Parathyroid adenoma (tissue), 2 donors: ENCODE results near the gene BDH2.

ENCODE experiments used
- H2AFZ ChIP-seq: fragments of 300-600 bp; sonication (generic); one replicate; pipeline ENCODE4 v1.7.0; 2017; ENCODE audit warnings: antibody characterized with exemption, mild to moderate bottlenecking
- H3K27ac ChIP-seq: fragments of 300-600 bp; sonication (generic); one replicate; pipeline ENCODE4 v1.7.0; 2017
- H3K27me3 ChIP-seq: fragments of 300-600 bp; sonication (generic); one replicate; pipeline ENCODE4 v1.7.0; 2017; ENCODE audit warnings: low read length; ENCODE audit not compliant: control insufficient read depth, insufficient read depth
- H3K36me3 ChIP-seq: fragments of 300-600 bp; sonication (generic); one replicate; pipeline ENCODE4 v1.7.0; 2017; ENCODE audit warnings: low read length; ENCODE audit not compliant: control insufficient read depth, insufficient read depth
- H3K4me1 ChIP-seq: fragments of 300-600 bp; sonication (generic); one replicate; pipeline ENCODE4 v1.7.0; 2017; ENCODE audit warnings: control low read depth
- H3K4me2 ChIP-seq: fragments of 300-600 bp; sonication (generic); one replicate; pipeline ENCODE4 v1.7.0; 2017; ENCODE audit warnings: low read length
- H3K4me3 ChIP-seq: fragments of 300-600 bp; sonication (generic); one replicate; pipeline ENCODE4 v1.7.0; 2017; ENCODE audit warnings: low read depth, low read length
- H3K79me2 ChIP-seq: fragments of 300-600 bp; sonication (generic); one replicate; pipeline ENCODE4 v1.7.0; 2017; ENCODE audit warnings: control low read depth
- H3K9ac ChIP-seq: fragments of 300-600 bp; sonication (generic); one replicate; pipeline ENCODE4 v1.7.0; 2017; ENCODE audit warnings: mild to moderate bottlenecking
- H3K9me3 ChIP-seq: fragments of 300-600 bp; sonication (generic); one replicate; pipeline ENCODE4 v1.7.0; 2017; ENCODE audit warnings: low read length; ENCODE audit not compliant: control insufficient read depth
- CTCF ChIP-seq: fragments of 300-600 bp; sonication (generic); IDR thresholded peaks from one replicate; pipeline ENCODE4 v1.7.0; 2017; ENCODE audit warnings: antibody characterized with exemption, mild to moderate bottlenecking
- donor health status: primary hyperparathyroidism.

BDH2 gene

GRCh38 chr4:103046416-103047290 lies 53.0 kb downstream of the BDH2 start:
- H3K27ac ChIP-seq: no peak overlapping the region
- H3K4me3 ChIP-seq: no peak overlapping the region
- no peaks in the 10 kb centered on the region for H3K27me3 ChIP-seq
- no peak overlapping the region for H3K9ac ChIP-seq
- H3K9me3 ChIP-seq: no peaks in the 10 kb centered on the region
- no peak overlapping the region for H2AFZ ChIP-seq
- peak; percentile 56 for TF ChIP-seq CTCF
- H3K4me2 ChIP-seq: no peak overlapping the region
- no peaks in the 10 kb centered on the region for H3K4me1 ChIP-seq
- H3K79me2 ChIP-seq: no peaks in the 10 kb centered on the region
- no peaks in the 10 kb centered on the region for H3K36me3 ChIP-seq

- no peak overlapping the region for H2AFZ ChIP-seq
- no peaks in the 10 kb centered on the region for H3K4me1 ChIP-seq
- H3K4me2 ChIP-seq: no peak overlapping the region
- no peak overlapping the region for H3K27ac ChIP-seq
- no peak overlapping the region for H3K9ac ChIP-seq
- no peaks in the 10 kb centered on the region for H3K79me2 ChIP-seq
- no peaks in the 10 kb centered on the region for H3K27me3 ChIP-seq
- H3K9me3 ChIP-seq: no peaks in the 10 kb centered on the region
- no peak for TF ChIP-seq CTCF
- no peak overlapping the region for H3K4me3 ChIP-seq
- no peaks in the 10 kb centered on the region for H3K36me3 ChIP-seq
Measured at GRCh38 chr4:103044183-103044582, 55.5 kb downstream of the BDH2 start.

GRCh38 chr4:103036169-103036568 lies 63.5 kb downstream of the BDH2 start:
- H3K9ac ChIP-seq: no peak overlapping the region
- no peak overlapping the region for H2AFZ ChIP-seq
- H3K27me3 ChIP-seq: no peaks in the 10 kb centered on the region
- no peak overlapping the region for H3K4me2 ChIP-seq
- H3K27ac ChIP-seq: no peak overlapping the region
- no peaks in the 10 kb centered on the region for H3K9me3 ChIP-seq
- H3K36me3 ChIP-seq: no peaks in the 10 kb centered on the region
- no peak overlapping the region for H3K4me3 ChIP-seq
- H3K79me2 ChIP-seq: no peaks in the 10 kb centered on the region
- H3K4me1 ChIP-seq: no peaks in the 10 kb centered on the region
- TF ChIP-seq CTCF: no peak

GRCh38 chr4:103032574-103032973 lies 67.1 kb downstream of the BDH2 start:
- no peak overlapping the region for H3K27ac ChIP-seq
- peak; percentile 40 for TF ChIP-seq CTCF
- H2AFZ ChIP-seq: no peak overlapping the region
- no peak overlapping the region for H3K9ac ChIP-seq
- H3K9me3 ChIP-seq: no peaks in the 10 kb centered on the region
- H3K4me1 ChIP-seq: no peaks in the 10 kb centered on the region
- no peaks in the 10 kb centered on the region for H3K36me3 ChIP-seq
- no peaks in the 10 kb centered on the region for H3K27me3 ChIP-seq
- H3K4me3 ChIP-seq: no peak overlapping the region
- no peaks in the 10 kb centered on the region for H3K79me2 ChIP-seq
- H3K4me2 ChIP-seq: no peak overlapping the region

- H3K9ac ChIP-seq: no peak overlapping the region
- H3K27me3 ChIP-seq: no peaks in the 10 kb centered on the region
- H3K9me3 ChIP-seq: no peaks in the 10 kb centered on the region
- H3K4me3 ChIP-seq: no peak overlapping the region
- no peaks in the 10 kb centered on the region for H3K36me3 ChIP-seq
- no peaks in the 10 kb centered on the region for H3K4me1 ChIP-seq
- no peaks in the 10 kb centered on the region for H3K79me2 ChIP-seq
- H3K27ac ChIP-seq: no peak overlapping the region
- no peak for TF ChIP-seq CTCF
- no peak overlapping the region for H2AFZ ChIP-seq
- no peak overlapping the region for H3K4me2 ChIP-seq
Measured at GRCh38 chr4:103030791-103031190, 68.8 kb downstream of the BDH2 start.
